Hematopoietic multipotent progenitor cell treated with erythropoietin and hydrocortisone succinate and interleukin-3 and kit ligand, for 15 days (in vitro differentiated cells): ENCODE results near the gene ANGPTL2.

Experiments used
- DNase-seq: peaks from one replicate; pipeline ENCODE4 v3.0.0-alpha.2; 2015; ENCODE audit warnings: low spot score

ANGPTL2 gene

GRCh38 chr9:127049581-127049980 lies 72.9 kb downstream of the ANGPTL2 start:
- DNase-seq, result no peak

GRCh38 chr9:127049044-127049443 lies 73.4 kb downstream of the ANGPTL2 start:
- DNase-seq, result no peak

- DNase-seq, result no peak
These were observed 74.5 kb downstream of the ANGPTL2 start for GRCh38 chr9:127047971-127048370.

GRCh38 chr9:127045148-127045547 lies 77.3 kb downstream of the ANGPTL2 start:
- DNase-seq, result no peak

GRCh38 chr9:127039492-127039891 lies 82.9 kb downstream of the ANGPTL2 start:
- no peak for DNase-seq

DNA sequence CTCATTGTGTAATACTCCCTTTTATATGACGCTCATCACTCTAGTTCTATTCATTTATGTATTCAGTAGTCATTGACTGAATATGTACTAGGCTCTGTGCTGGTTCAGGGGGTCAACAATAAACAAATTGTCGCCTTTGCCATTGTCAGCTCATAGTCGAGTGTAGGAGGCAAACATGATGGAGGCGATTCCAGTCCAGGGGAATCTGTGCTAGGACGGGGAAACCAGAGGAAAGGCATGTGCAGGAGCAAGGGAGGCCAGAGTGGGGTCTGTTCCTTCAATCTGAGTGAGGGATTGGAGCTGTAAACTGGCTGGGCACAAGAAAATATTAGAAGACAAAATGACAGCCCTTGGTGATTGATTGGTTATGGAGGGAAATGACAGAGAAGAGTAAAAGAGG lies 83.9 kb downstream of the ANGPTL2 start:
- DNase-seq, result no peak
